GM12873 (cell line): ENCODE measurements around the gene ARHGAP1.

Experiments
- CTCF ChIP-seq: IDR thresholded peaks from 2 replicates; pipeline ENCODE4 v1.5.1; 2012; ENCODE audit warnings: low read depth, mild to moderate bottlenecking, moderate library complexity, low read length, control low read depth; ENCODE audit not compliant: insufficient read depth; ENCODE audit errors: missing control alignments

The ARHGAP1 gene

GRCh38 chr11:46661836-46662235 lies 38.6 kb downstream of the ARHGAP1 start:
- TF ChIP-seq CTCF: no peak

- no peak for TF ChIP-seq CTCF
Observed at GRCh38 chr11:46659908-46660307, 40.5 kb downstream of the ARHGAP1 start.

GRCh38 chr11:46658259-46658658 lies 42.2 kb downstream of the ARHGAP1 start:
- TF ChIP-seq CTCF: no peak

- no peak for TF ChIP-seq CTCF
Observed at GRCh38 chr11:46657186-46657585, 43.2 kb downstream of the ARHGAP1 start.

GRCh38 chr11:46655631-46656030 lies 44.8 kb downstream of the ARHGAP1 start:
- TF ChIP-seq CTCF: no peak

GRCh38 chr11:46649180-46649738 lies 51.2 kb downstream of the ARHGAP1 start:
- no peak for TF ChIP-seq CTCF

- no peak for TF ChIP-seq CTCF
Observed at GRCh38 chr11:46643986-46644385, 56.4 kb downstream of the ARHGAP1 start.
